HL-60 (cell line): ENCODE measurements around the gene NR3C1.

Experiments
- CTCF ChIP-seq: IDR thresholded peaks from one replicate; pipeline ENCODE4 v1.5.1; 2011; ENCODE audit warnings: low read length, control low read depth, inconsistent platforms; ENCODE audit not compliant: insufficient read depth
- GABPA ChIP-seq: IDR thresholded peaks from 2 replicates; pipeline ENCODE4 v1.6.1; 2012; ENCODE audit warnings: low read depth
- REST ChIP-seq: IDR thresholded peaks from 2 replicates; pipeline ENCODE4 v1.6.1; 2012; ENCODE audit warnings: low read depth; ENCODE audit not compliant: insufficient replicate concordance
- SPI1 ChIP-seq: IDR thresholded peaks from 2 replicates; pipeline ENCODE4 v1.6.1; 2012; ENCODE audit warnings: low read depth, mild to moderate bottlenecking, borderline replicate concordance

GRCh38 chr5:143312822-143313221 is 90.7 kb downstream of the NR3C1 start:
- no peak for TF ChIP-seq CTCF
- TF ChIP-seq GABPA: no peak
- TF ChIP-seq SPI1: no peak
- TF ChIP-seq REST: no peak
